Breast epithelium (tissue), 3 donors: ENCODE results near the gene ZNF169.

ENCODE experiments used
- CTCF ChIP-seq, 3 donors: fragments of 450-650 bp; IDR thresholded peaks; one replicate each; pipeline ENCODE4 v1.5.1; 2016 to 2017; ENCODE audit warnings: antibody characterized with exemption in 3 of 3, mild to moderate bottlenecking in 3 of 3, moderate library complexity in 3 of 3
- POLR2A ChIP-seq: fragments of 450-650 bp; IDR thresholded peaks from one replicate; pipeline ENCODE4 v1.6.1; 2016; ENCODE audit warnings: antibody characterized with exemption, mild to moderate bottlenecking, moderate library complexity

- no peak for TF ChIP-seq CTCF (IDR thresholded peaks at IDR 0.05)
- TF ChIP-seq POLR2A: no peak
Measured at GRCh38 chr9:94232428-94232827, 26.7 kb upstream of the ZNF169 start.
